ENCODE measurements around the gene ANTXR2.

GRCh38 chr4:80049402-80049801 is 23.6 kb downstream of the ANTXR2 start:
- TF ChIP-seq TARDBP (CRISPR knock-in tag; IDR thresholded peaks at IDR 0.05) (no peak), EZH2 (conservative IDR thresholded peaks at IDR 0.05; ENCODE audit: low read depth, low read length) (no peak), STAT6 (CRISPR knock-in tag; IDR thresholded peaks at IDR 0.05; ENCODE audit: borderline replicate concordance) (no peak), NFIB (CRISPR knock-in tag; IDR thresholded peaks at IDR 0.05; ENCODE audit: borderline replicate concordance) (no peak), NCOR1 (IDR thresholded peaks at IDR 0.05; ENCODE audit: borderline replicate concordance, low read length) (no peak), ZSCAN31 (CRISPR knock-in tag; IDR thresholded peaks at IDR 0.05; ENCODE audit: low read depth) (no peak), ZNF879 (CRISPR knock-in tag; IDR thresholded peaks at IDR 0.05) (no peak)

Data from HepG2 (cell line).